Upper lobe of left lung (tissue), 6 donors: ENCODE measurements around the gene KCTD17. TPM values are rescaled to one million over a fixed set of nuclear protein-coding genes. Genes with fewer than 3 reads are reported as not detected.

Source experiments
- ATAC-seq, 2 donors: fragments of 200-7000 bp; cut with Tn5 transposase; one replicate each; pipeline ENCODE4 v1.9.1; 2022; ENCODE audit warnings: mild to moderate bottlenecking in 2 of 2, moderate library complexity in 2 of 2; ENCODE audit not compliant: low FRiP score in 2 of 2
- DNase-seq, 2 donors: peaks; one replicate each; pipeline ENCODE4 v3.0.0-alpha.2; 2019 to 2020
- H3K27ac ChIP-seq, 4 donors: fragments of 200-600 bp; sonication (generic); one replicate each; pipeline ENCODE4 v1.5.1; 2016 to 2019
- H3K27me3 ChIP-seq, 4 donors: fragments of 200-600 bp; sonication (generic); one replicate each; pipeline ENCODE4 v1.5.1; 2017 to 2019
- H3K36me3 ChIP-seq, 4 donors: fragments of 200-600 bp; sonication (generic); one replicate each; pipeline ENCODE4 v1.5.1; 2016 to 2019
- H3K4me1 ChIP-seq, 4 donors: fragments of 200-600 bp; sonication (generic); one replicate each; pipeline ENCODE4 v1.5.1; 2018 to 2019
- H3K4me3 ChIP-seq, 4 donors: fragments of 200-600 bp; sonication (generic); one replicate each; pipeline ENCODE4 v1.5.1; 2017 to 2019; ENCODE audit warnings: mild to moderate bottlenecking in 2 of 4, moderate library complexity in 1 of 4
- H3K9me3 ChIP-seq, 4 donors: fragments of 200-600 bp; sonication (generic); one replicate each; pipeline ENCODE4 v1.5.1; 2018 to 2019
- EP300 ChIP-seq, 4 donors: sonication (generic); formaldehyde crosslinking; IDR thresholded peaks; one replicate each; pipeline ENCODE4 v1.5.1; 2017; ENCODE audit warnings: antibody characterized with exemption in 4 of 4, control low read depth in 2 of 4
- POLR2A ChIP-seq, 4 donors: fragments of 450-650 bp; IDR thresholded peaks; one replicate each; pipeline ENCODE4 v1.5.1; 2016 to 2017; ENCODE audit warnings: antibody characterized with exemption in 4 of 4, mild to moderate bottlenecking in 2 of 4
- POLR2AphosphoS5 ChIP-seq, 2 donors: sonication (generic); formaldehyde crosslinking; IDR thresholded peaks; one replicate each; pipeline ENCODE4 v1.5.1; 2017; ENCODE audit warnings: antibody characterized with exemption in 2 of 2
- WGBS, 2 donors: methylation state at CpG; one replicate each; pipeline ENCODE4 v1.1.5; 2017 to 2018; 5-methylcytosine and 5-hydroxymethylcytosine counted together
- total RNA-seq, 6 donors: library from RNA; depleted of rRNA in 4 of 6; stranded (reverse); fragments of >200 nt in 4 of 6; gene quantifications; one replicate each; pipeline versions ENCODE4 v1.1.0 to v1.2.1, GENCODE V29; 2016 to 2021
- TF ChIP-seq, protein P1 (sequence below), 6 experiments: fragments of 450-650 bp in 4 of 6; fragments of 200-600 bp in 2 of 6; sonication (generic) in 2 of 6; IDR thresholded peaks; one replicate each; pipeline ENCODE4 v1.5.1; 2016 to 2019; ENCODE audit warnings: antibody characterized with exemption in 6 of 6
- donor health status: DM: no; HTN: no; CAD: no; lungs with moderate emphysema.
- donor health status: DM: no; HTN: yes; CAD: no; lungs with severe emphysema.

KCTD17 gene
- total RNA-seq, 6 donors from 2014 or later: 9.0 to 30.4 (median 23.2) TPM

DNA sequence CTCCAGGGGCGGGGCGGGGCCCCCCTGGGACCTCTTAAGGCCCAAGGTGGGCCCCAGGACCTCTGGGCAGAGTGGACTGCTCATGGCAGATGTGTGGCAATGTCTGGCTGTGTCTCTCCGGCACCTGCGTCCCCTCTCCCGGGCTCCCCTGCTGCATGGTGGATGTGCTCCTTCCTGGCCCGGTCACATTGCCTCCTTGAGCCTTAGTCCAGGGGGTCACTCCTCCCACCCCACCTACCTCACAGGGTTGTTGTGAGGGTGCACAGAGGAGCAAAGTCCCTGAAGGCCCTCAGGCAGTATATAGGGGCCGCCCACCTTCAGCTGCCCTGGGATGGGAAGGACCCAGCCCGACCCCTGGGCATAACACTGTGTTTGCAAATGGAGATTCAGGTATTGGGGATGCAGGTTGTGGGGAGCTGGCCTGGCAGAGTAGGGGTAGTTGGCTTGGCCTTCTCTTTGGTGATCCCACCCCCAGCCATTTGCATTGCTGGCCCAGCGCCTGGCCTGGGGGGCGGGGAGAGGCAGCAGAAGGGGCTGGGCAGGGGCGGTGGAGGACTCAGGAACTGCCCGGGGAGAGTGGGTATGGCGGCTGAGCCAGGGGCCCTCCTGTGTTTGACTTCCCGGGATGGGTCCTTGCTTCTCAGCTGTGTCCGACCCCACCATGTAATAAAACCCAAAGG is 11.3 kb downstream of the KCTD17 start:
- DNase-seq: no peak
- ATAC-seq: no peak
- Histone ChIP-seq H3K27ac (no peak overlapping the region), H3K4me3 (no peak overlapping the region), H3K27me3 (no peaks in the 10 kb centered on the region), H3K36me3 (peaks cover 0 to 31% (median 12%) of the 10 kb centered on the region in 4 donors), H3K4me1 (no peaks in the 10 kb centered on the region), H3K9me3 (no peaks in the 10 kb centered on the region)
- WGBS, 2 donors: 77 to 89% methylated on average over 7 to 10 of the region's 15 CpGs
- no peak for TF ChIP-seq EP300 (IDR thresholded peaks at IDR 0.05)
- TF ChIP-seq, protein P1, sequence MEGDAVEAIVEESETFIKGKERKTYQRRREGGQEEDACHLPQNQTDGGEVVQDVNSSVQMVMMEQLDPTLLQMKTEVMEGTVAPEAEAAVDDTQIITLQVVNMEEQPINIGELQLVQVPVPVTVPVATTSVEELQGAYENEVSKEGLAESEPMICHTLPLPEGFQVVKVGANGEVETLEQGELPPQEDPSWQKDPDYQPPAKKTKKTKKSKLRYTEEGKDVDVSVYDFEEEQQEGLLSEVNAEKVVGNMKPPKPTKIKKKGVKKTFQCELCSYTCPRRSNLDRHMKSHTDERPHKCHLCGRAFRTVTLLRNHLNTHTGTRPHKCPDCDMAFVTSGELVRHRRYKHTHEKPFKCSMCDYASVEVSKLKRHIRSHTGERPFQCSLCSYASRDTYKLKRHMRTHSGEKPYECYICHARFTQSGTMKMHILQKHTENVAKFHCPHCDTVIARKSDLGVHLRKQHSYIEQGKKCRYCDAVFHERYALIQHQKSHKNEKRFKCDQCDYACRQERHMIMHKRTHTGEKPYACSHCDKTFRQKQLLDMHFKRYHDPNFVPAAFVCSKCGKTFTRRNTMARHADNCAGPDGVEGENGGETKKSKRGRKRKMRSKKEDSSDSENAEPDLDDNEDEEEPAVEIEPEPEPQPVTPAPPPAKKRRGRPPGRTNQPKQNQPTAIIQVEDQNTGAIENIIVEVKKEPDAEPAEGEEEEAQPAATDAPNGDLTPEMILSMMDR (IDR thresholded peaks at IDR 0.05): no peak
- no peak for TF ChIP-seq POLR2AphosphoS5 (IDR thresholded peaks at IDR 0.05)
- TF ChIP-seq POLR2A (IDR thresholded peaks at IDR 0.05): no peak

DNA sequence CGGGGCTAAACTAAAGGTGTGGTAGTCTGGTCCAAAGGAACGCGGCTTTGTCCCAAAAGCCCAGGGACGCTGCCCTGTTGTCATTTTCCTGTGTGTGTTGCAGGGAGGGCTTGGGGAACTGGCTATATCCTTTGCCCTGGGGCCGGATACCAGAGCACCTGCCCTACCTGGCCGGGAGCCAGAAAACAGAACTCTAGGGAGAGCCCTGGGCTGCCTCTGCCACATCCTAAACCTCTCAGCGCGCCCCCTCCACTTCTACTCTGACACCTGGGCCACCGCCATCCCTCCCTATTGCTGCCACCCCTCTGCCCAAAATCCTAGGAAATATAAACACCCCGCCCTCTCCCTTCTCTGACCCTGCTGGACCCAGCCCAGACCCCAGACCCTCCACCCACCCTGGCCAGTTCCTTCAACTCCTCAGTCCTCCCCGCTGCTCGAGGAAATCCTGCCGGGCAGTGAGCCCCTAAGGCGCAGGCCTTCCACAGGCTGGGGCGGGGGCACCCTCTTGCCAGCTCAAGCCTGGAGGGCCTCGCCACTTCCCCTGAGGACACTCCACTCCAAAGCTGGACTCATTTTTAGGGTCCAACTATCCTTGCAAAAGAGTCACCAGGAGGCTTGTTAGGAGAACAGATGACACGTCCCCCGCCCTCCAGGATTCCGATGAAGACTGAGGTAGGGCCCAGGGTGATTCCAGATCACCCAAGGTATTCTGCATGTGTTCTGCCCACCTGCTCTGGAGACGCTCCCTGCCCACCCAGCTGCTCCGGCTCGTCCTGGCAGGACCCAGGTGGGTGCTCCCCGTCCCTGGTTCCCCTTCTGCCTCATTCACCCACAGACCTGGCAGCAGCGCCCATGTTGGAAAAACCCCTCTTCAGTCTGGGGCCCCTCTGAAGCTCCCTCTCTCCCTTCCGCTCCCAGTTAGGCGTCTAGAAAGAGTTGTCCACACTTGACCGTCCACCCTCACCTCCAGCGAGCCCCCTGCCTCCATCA is 12.2 kb downstream of the KCTD17 start:
- WGBS, 2 donors: 80 to 91% methylated on average over 22 to 28 of the region's 28 CpGs
- TF ChIP-seq EP300 (IDR thresholded peaks at IDR 0.05) (no peak), POLR2AphosphoS5 (IDR thresholded peaks at IDR 0.05) (no peak), POLR2A (IDR thresholded peaks at IDR 0.05) (no peak)
- TF ChIP-seq, protein P1 (IDR thresholded peaks at IDR 0.05): no peak
- ATAC-seq: no peak
- DNase-seq: no peak
- Histone ChIP-seq H3K9me3 (no peaks in the 10 kb centered on the region), H3K27ac (no peak overlapping the region), H3K36me3 (peaks cover 0 to 23% (median 9%) of the 10 kb centered on the region in 4 donors), H3K27me3 (peaks cover 0 to 5% (median 2%) of the 10 kb centered on the region in 4 donors), H3K4me3 (no peak overlapping the region), H3K4me1 (no peaks in the 10 kb centered on the region)

DNA sequence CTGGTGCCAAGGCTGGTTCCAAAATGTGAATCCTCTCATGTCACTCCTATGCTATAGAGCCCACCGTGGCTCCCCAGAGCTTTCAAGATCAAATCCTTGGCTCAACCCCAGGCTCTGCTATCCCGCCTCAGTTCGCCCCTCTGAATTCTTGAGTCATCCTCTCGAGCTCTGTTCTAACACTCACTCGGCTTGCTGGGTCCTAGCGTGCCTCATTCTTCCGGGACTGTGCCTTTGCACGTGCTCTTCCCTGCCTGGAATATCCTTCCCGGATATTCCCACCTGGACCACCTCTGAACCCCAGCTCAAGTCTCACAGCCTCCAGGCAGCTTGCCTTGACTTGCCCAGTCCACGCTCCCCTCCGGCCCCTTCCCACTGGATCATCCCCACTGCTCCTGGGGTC is 13.0 kb downstream of the KCTD17 start:
- Histone ChIP-seq H3K36me3 (peaks cover 0 to 17% (median 6%) of the 10 kb centered on the region in 4 donors), H3K4me1 (no peaks in the 10 kb centered on the region), H3K27ac (no peak overlapping the region), H3K4me3 (no peak overlapping the region), H3K9me3 (no peaks in the 10 kb centered on the region), H3K27me3 (peaks cover 0 to 12% (median 4%) of the 10 kb centered on the region in 4 donors)
- TF ChIP-seq EP300 (IDR thresholded peaks at IDR 0.05): no peak
- no peak for TF ChIP-seq POLR2A (IDR thresholded peaks at IDR 0.05)
- TF ChIP-seq, protein P1 (IDR thresholded peaks at IDR 0.05): no peak
- no peak for TF ChIP-seq POLR2AphosphoS5 (IDR thresholded peaks at IDR 0.05)
- no peak for DNase-seq
- 93 to 95% methylated on average over 11 of the region's 11 CpGs for WGBS, 2 donors
- ATAC-seq: no peak

DNA sequence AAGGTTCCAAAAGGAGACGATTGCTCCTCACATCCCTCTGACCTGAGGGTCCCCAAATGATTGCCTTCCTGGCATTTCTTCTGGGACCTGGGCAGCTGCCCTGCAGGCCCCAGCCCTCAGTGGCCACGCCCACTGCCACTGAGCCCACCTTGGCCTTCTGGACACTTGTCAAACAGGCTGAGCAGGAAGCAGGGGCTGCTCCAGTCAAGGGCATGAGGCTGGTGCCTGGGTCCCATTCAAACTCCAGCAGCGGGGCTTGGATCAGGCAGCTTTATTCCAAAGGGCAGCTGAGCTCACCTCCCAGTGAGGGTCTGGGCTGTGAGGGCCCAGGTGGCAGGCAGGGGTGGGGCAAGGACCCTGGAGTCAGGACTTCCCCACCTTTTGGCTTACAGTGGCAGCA is 13.6 kb downstream of the KCTD17 start:
- no peak for TF ChIP-seq POLR2AphosphoS5 (IDR thresholded peaks at IDR 0.05)
- TF ChIP-seq POLR2A (IDR thresholded peaks at IDR 0.05): no peak
- TF ChIP-seq, protein P1 (IDR thresholded peaks at IDR 0.05): no peak
- no peak for TF ChIP-seq EP300 (IDR thresholded peaks at IDR 0.05)
- WGBS, 2 donors: 72 to 82% methylated on average over 2 to 3 of the region's 3 CpGs
- Histone ChIP-seq H3K36me3 (peaks cover 0 to 11% (median 3%) of the 10 kb centered on the region in 4 donors), H3K9me3 (no peaks in the 10 kb centered on the region), H3K4me1 (no peaks in the 10 kb centered on the region), H3K4me3 (no peak overlapping the region), H3K27ac (no peak overlapping the region), H3K27me3 (peaks cover 0 to 12% (median 4%) of the 10 kb centered on the region in 4 donors)
- DNase-seq (no peak), ATAC-seq (no peak)
